Activated naive CD4-positive, alpha-beta T cell treated with anti-CD3 and anti-CD28 coated beads for 36 hours (primary cell): ENCODE measurements around the gene SP110. TPM values are rescaled to one million over a fixed set of nuclear protein-coding genes. Genes with fewer than 3 reads are reported as not detected.

ENCODE experiments used
- total RNA-seq, 2 experiments: library from RNA; stranded (reverse); gene quantifications; one replicate each; pipeline ENCODE4 v1.2.3, GENCODE V29; 2021

Gene SP110
- total RNA-seq, 2 experiments from 2014 or later, result 85.3 to 88.8 TPM

Other genes starting within 250 kb of the SP110 start
- gene SLC16A14, start 151.1 kb downstream of the SP110 start, total RNA-seq, result 1 to 10 TPM in 1 of 2 experiments, under 1 TPM in 1; 0.79 to 1.1 TPM
- 10 to 100 TPM; 95.1 to 98.8 TPM for gene SP140, start 5.8 kb upstream of the SP110 start, total RNA-seq
- gene SP140L, start 107.2 kb upstream of the SP110 start, total RNA-seq, result 10 to 100 TPM; 41.8 to 44.7 TPM
- 100 to 1,000 TPM; 145 to 151 TPM for gene SP100, start 196.2 kb upstream of the SP110 start, total RNA-seq